GM18873 (cell line): ENCODE measurements around the gene LAG3.

ENCODE experiments used
- ATAC-seq: cut with Tn5 transposase; IDR thresholded peaks from one replicate; pipeline ENCODE4 v1.9.1; 2021; ENCODE audit warnings: mild to moderate bottlenecking, moderate library complexity, moderate number of reproducible peaks; ENCODE audit not compliant: unreplicated experiment, low FRiP score

LAG3 gene

DNA sequence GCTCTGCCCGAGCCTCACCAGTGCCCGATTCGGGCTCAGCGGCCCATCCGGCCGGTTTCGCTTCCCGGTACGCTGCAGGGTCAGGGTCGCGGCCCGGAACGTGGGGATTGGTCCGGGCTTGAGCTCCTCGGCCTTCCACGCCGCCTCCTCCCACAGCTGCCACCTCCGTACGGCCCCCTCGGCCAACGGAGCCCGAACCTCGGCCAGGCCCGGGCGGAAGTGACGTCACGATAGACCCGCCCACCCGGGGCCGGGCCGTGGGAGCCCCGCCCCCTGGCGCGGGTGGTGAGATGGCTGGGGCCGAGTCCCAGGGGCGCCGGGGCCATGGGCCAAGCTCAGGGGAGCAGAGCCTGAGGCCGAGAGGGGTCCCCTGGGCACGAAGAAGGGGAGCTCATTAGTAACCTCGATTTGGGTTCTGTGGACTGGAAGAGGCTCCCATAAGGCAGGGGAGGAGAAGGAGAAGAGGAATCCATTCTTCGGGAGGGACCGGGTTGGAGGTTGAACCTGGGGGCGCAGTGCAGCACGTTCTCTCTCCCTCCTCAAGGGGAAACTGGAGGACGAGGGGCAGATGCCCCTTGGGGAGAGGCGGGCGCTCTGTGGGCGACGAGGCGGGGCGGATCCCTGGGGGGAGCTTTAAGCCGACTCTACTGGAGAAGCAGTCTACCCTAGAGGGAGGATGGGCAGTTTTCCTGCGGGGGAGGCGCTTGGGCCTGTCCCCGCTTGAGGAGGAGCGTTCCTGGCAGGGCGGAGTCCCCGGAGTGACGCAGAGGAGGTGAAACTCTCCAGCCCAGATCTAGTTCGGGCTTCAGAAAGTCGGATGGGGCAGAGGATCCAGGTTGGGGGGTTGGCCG, 19.2 kb upstream of the LAG3 start, which contains the start of gene MLF2:
Gene MLF2, minus strand, starts transcription at position 221 of the 851 bp plus-strand sequence. CDS start 807 bp downstream, outside the sequence.
- peak; percentile 80 for ATAC-seq

DNA sequence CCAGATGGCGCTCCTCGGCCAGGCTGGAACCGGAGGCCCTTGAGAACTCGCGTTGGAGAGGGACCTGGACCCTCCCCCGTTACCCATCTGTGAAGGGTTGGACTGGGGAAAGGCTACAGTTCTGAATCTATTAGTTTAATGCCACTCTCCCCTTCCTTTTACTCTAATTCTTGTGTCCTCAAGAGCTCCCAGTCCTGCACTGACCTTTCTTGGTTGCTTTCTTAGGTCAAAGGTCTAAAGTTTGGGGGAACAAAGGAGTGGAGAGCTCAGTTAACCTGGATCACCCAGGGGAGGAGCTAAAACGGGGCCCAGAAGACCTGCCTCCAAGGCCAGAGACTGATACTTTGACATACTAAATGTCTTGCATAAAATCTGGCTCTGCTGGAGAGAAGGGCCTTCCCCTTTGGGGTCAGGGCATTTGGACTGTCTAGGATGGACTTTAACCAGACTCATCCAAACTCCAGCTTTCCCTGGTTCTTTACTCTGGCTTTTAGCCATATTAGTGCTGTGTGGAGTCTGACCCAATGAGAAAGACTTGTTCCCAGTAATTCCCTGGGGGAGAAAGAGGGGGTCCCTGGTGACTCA, 18.5 kb upstream of the LAG3 start:
- no peak for ATAC-seq

DNA sequence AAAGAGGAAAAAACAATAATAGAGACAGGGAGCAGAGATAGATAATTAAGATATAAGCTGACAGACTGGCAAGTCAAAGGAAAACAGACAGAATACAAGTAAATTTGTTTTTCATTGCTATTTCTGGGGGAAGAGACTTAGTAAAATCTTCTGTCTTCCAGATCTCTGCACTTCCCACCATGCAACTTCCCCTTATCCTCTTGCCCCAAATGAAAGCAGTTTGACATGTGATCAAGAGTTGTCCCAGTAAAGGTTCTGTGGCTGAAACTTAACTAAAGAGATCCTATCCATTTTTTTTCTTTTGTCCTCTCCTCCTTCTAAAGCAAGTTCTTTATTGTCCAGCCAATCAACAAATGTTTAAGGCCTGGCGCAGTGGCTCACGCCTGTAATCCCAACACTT, 17.9 kb upstream of the LAG3 start:
- ATAC-seq, result no peak

DNA sequence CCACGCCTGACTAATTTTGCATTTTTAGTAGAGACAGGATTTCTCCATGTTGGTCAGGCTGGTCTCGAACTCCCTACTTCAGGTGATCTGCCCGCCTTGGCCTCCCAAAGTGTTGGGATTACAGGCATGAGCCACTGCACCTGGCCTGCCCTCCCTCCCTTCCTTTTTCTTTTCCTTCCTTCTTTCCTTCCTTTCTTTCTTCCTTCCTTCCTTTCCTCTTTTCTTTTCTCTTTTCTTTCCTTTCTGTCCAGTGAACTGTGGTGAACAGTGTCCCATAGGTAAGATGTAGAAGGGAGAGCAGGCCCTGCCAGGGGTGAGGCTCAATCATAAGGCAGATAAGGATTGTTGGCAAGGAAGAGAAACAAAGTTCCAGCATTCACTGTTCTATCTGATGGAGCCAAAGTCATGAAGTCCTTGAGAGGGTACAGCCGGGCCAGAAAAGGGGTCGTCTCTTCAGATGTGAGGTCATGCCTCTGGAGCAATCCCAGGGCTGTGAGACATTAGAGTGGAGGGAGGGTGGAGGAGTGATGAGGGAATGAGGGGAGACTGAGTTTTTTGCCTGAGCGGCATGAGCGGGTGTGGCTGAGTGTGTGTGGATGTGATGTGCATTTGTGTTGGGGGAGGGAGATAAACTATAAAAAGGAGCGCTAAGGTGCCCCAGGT, 15.2 kb upstream of the LAG3 start:
- ATAC-seq, result no peak

DNA sequence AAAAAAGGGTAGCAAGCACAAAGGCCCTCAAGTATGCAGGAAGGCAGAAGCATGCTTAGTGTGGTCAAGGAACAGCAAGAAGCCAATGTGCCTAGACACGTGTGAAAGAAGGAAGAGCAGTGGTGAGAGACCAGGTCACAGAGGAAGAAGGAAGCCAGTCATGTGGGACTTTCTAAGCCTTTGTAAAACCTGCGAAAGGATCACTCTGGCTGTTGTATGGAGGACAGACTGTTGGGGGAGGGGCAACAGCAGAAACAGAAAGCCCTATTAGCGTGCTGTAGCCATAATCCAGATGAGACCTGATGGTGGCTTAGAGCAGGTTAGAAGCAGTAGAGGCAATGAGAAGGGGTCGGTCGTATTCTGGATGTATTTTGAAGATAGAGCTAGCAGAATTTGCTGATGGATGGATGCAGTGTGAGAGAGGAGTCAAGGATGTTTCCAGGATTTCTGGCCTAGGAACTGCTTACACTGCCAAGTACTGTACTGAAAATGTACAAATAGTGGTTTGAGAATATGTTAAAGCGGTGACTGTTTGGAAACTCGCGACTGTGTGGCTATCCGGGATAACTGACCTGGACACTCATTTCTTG, 13.7 kb upstream of the LAG3 start:
- ATAC-seq, result no peak

DNA sequence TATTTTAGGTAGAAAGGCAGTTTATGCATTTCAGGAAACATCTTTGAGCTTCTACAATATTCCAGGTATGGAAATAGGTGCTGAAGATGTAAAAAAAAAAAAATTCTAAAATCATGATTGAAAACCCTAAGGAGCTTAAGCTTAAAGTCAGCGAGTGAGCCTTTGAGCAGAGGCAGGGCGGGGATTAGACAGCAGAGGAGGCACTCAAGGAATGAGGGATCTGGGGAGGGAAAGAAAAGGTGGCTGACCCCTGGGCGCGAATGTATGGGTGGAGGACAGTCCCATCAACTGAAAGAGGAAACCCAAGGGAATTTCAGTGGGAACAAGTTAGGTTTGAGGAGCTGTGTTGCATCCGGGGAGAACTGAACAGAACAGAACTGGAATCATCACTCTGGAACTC, 12.6 kb upstream of the LAG3 start:
- no peak for ATAC-seq

DNA sequence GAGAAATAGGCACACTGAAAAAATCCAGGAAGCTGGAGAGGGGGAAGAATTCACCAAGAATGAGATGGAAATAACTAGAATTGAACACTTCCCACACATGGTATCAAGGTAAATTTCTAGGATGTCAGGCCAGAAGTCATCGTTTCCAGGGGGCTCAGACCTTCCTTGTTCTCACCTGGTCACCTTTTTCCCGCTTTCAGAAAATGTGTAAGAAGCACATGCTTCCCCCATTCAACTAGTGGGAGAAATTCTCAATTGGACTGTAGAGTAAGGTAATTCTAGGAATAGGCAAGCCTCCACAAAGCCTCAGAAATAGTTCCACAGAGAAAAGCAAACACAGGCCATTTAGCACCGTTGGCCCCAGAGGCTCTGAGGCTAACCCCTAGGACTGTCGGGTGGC, 8.9 kb upstream of the LAG3 start:
- ATAC-seq, result no peak

DNA sequence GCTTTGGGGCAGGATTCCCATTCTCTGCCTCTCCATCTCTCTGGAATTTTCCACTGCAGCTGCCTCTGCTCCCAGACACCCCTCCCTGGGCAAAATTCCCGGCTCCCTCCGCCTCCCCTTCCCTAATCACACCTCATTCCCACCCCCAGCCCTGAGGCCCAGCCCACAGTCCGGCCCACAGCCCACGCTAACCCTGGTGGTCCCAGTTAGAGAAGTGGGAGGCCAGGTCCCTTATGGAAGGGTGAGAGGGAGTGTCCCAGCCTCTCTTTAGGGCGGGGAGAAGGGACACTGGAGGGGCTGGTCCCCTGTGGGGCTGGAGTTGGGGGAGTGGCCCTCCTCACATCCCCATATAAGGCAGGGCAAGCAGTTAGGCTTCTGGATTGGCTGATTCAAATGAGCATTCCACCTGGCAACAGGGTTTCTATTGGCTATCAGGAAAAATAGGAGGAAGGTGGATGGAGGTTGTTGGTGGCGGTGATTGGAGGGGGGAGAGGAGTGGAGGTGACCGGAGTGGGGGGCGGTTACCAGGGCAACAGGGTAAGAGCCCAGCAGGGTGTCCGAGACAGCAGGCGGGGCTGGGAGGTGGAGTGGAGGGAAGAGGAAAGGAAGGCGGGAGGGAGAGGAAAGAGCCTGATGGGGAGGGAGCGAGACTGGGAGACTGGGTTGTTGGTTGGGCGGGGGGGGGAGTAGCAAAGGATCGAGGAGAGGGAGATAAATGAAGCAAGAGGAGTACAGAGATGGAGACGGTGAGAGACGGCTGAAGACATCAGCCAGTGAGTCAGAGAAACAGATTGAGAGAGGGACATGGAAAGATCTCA, 8.1 kb upstream of the LAG3 start:
- ATAC-seq, result peak; percentile 93

DNA sequence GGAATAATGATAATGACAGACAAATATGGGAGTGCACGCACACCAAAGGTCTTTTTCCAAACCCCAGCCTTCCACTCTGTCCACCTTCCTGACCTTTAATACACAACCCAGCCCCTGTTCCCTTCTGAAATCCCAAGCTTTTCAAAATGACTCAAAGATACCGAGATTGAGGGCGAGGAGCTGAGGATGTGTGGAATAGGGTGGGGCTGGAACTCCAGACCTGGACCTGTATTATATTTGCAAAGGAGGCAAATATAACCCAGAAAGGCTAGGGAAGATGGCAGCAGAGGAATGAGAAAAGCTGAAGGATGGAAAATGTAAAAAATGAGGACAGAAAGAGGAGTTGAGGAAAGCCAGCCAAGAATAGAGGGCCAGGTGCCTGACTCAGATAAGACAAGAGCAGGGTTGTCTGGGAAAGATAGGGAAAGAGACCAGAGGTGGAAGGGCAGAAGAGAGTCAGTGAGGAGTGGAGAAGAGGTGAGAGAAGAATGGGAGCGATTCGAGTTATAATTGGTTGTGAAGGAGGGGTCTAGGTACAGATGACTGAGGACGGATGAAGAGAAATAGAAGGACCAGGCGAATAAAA, 7.2 kb upstream of the LAG3 start:
- no peak for ATAC-seq

DNA sequence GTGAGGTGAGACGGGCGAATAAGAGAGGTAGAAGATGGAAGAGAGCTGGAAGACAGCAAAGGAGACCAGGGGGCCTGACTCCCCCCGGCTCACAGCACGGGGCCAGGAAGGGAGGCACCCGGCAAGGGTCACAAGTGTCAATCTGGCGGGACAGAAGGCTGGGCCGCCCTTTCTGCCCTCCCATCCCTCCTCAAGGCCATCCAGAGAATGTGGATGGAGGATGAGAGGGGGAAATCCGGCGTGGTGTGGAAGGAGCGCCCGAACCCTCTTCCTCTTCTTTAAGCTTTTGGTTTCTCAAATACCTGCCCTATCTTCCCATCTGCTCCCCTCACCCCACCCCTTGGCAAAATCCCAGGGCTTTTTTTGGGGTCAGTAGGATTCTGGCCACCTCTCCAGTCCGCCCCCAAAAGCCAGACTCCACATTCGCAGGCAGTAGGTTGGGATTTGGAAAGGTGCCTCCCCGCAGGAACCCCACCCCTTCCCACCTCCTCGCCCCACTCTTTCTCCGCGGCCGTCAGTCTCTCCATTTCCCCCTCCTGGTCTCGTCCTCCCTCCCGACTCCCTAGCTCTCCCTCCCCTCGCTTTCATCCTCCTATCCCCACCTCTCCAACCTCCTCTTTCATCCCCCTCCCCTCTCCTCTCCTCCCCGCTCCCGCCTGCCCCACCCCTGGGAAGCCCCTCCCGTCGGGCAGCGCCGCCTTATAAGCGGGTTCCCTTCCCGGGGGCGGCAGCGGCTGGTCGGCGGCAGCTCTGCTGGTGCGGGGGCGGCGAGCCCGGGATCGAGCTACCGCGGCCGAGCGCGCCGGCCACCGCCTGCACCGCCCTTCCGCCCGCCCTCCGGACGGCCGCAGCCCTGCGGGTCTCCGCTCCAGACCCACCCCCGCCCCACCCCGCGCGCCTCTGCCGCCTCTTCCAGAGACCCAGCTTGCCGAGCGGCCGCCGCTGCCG, 6.4 kb upstream of the LAG3 start, which contains the start of gene PTMS:
Gene PTMS, plus strand, starts transcription at position 730 of the 948 bp plus-strand sequence. CDS start 343 bp downstream, outside the sequence.
- ATAC-seq, result no peak

GRCh38 chr12:6766651-6767349, 5.5 kb upstream of the LAG3 start:
- ATAC-seq, result no peak

GRCh38 chr12:6767353-6768319, 4.7 kb upstream of the LAG3 start:
- ATAC-seq, result no peak

- no peak for ATAC-seq
Measured at GRCh38 chr12:6768437-6768914, 3.8 kb upstream of the LAG3 start.

GRCh38 chr12:6768990-6769389, 3.3 kb upstream of the LAG3 start:
- ATAC-seq, result no peak

DNA sequence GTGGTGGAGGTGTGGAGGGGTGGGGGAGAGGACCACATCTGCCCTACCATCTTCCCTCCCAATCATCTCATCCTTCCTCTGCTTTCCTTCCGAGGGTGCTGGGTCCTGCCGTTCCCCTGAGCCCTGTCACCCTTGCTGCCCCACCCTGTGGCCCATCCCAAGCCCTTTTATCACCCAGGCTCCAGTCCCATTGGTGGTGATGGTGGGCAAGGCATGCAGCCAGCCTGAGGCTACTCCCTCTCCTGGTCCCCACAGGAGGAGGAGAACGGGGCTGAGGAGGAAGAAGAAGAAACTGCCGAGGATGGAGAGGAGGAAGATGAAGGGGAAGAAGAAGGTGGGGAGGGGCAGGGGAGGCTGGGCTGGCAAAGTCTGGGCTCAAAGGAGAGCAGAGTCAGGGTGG, 2.7 kb upstream of the LAG3 start:
- no peak for ATAC-seq

GRCh38 chr12:6770094-6770493, 2.2 kb upstream of the LAG3 start:
- ATAC-seq, result no peak

GRCh38 chr12:6770600-6770999, 1.7 kb upstream of the LAG3 start:
- no peak for ATAC-seq
